GM12892 (cell line): ENCODE data around the gene MFN1.

Experiments used
- POLR2A ChIP-seq: IDR thresholded peaks from 2 replicates; pipeline ENCODE4 v1.6.1; 2011; ENCODE audit warnings: low read depth, low read length, control low read depth
- POLR2AphosphoS5 ChIP-seq: IDR thresholded peaks from 2 replicates; pipeline ENCODE4 v1.6.1; 2011; ENCODE audit warnings: low read depth, low read length, control low read depth
- TAF1 ChIP-seq: IDR thresholded peaks from 2 replicates; pipeline ENCODE4 v1.6.1; 2011; ENCODE audit warnings: low read depth, mild to moderate bottlenecking, control low read depth, low read length, borderline replicate concordance

DNA sequence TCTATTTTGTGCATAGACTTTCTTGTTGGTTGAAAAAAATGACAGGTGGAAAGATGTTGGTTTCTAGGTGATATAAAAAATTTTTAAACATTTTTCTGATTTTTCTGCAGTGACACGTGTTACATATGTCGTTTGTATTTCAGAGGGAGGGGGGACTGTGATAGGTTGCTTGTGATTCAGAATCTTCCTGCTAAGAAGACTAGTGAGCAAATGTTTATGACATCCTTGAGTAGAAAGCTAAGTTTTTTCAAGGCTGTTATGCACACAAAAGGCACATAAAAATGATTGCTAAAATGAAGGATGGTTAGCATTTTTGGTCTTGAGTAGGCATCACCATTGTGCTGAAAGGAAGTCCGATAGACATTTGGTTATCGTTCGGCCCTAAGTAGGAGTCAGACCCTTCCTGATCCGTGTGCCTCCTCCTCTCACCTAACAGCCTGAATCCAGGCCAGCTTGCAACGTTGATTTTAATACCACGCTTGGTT is 23.2 kb upstream of the MFN1 start:
- TF ChIP-seq POLR2A (no peak), TAF1 (no peak), POLR2AphosphoS5 (no peak)
